Endothelial cell of umbilical vein (primary cell): ENCODE results near the gene EPHA8. TPM values are rescaled to one million over a fixed set of nuclear protein-coding genes. Genes with fewer than 3 reads are reported as not detected.

ENCODE experiments used
- BruUV-seq: library from RNA; stranded (reverse); fragments of 400-500 nt; replicated peaks from 2 replicates; lab custom pipeline; 2021; lab: Mats Ljungman, UMichigan
- CTCF ChIA-PET: fragments of 300-600, 350-600 bp; sonication (Branson Sonifier 250); formaldehyde crosslinking; loops from one replicate; lab custom pipeline; 2021; ENCODE audit warnings: antibody characterized with exemption, inconsistent platforms; lab: Charles Lee
- POLR2A ChIA-PET: fragments of 300-600, 350-600 bp; sonication (Branson Sonifier 250); formaldehyde crosslinking; loops from one replicate; lab custom pipeline; 2021; ENCODE audit warnings: antibody characterized with exemption, inconsistent platforms; lab: Charles Lee
- DNase-seq: peaks from one replicate; pipeline ENCODE4 v3.0.0-alpha.2; 2011; ENCODE audit warnings: low read depth, low spot score
- FAIRE-seq: peaks from 2 replicates; lab custom pipeline; 2011; peaks lifted over from hg19 to GRCh38; lab: Jason Lieb, UNC
- H2AFZ ChIP-seq: 2 replicates; pipeline ENCODE4 v1.6.0; 2012; ENCODE audit warnings: low read depth, low read length, control low read depth, inconsistent platforms
- H3K27ac ChIP-seq: 2 replicates; pipeline ENCODE4 v1.5.1; 2011; ENCODE audit warnings: low read depth, mild to moderate bottlenecking, control low read depth, low read length, moderate library complexity; ENCODE audit not compliant: insufficient read depth
- H3K27me3 ChIP-seq, 2 experiments: 2 replicates each; pipeline versions ENCODE4 v1.6.0 to v1.6.1; 2011; ENCODE audit warnings: low read length in 2 of 2, mixed read lengths in 1 of 2; ENCODE audit not compliant: control insufficient read depth in 2 of 2, insufficient read depth in 2 of 2
- H3K36me3 ChIP-seq, 2 experiments: 2 replicates in 1 of 2; 3 replicates in 1 of 2; pipeline ENCODE4 v1.5.1; 2011; ENCODE audit warnings: low read length in 2 of 2, mild to moderate bottlenecking in 1 of 2, moderate library complexity in 1 of 2; ENCODE audit not compliant: control insufficient read depth in 2 of 2, insufficient read depth in 2 of 2; ENCODE audit errors: extremely low read depth in 1 of 2
- H3K4me1 ChIP-seq: 3 replicates; pipeline ENCODE4 v1.5.1; 2011; ENCODE audit warnings: mild to moderate bottlenecking, low read length; ENCODE audit not compliant: control insufficient read depth, insufficient read depth; ENCODE audit errors: extremely low read depth
- H3K4me2 ChIP-seq: 2 replicates; pipeline ENCODE4 v1.6.1; 2011; ENCODE audit warnings: low read length, control low read depth, mixed read lengths; ENCODE audit not compliant: insufficient read depth
- H3K4me3 ChIP-seq, 3 experiments: fragments of 200-600 bp in 1 of 3; sonication (generic), shearing (Covaris generic) in 1 of 3; replicated peaks in 1 of 3; 2 replicates each; pipeline ENCODE4 v1.5.1; 2011 to 2016; ENCODE audit warnings: control low read depth in 3 of 3, low read length in 3 of 3, mild to moderate bottlenecking in 2 of 3, inconsistent platforms in 1 of 3, low read depth in 1 of 3, moderate library complexity in 1 of 3; ENCODE audit not compliant: insufficient read depth in 1 of 3
- H3K79me2 ChIP-seq: 2 replicates; pipeline ENCODE4 v1.6.0; 2012; ENCODE audit warnings: low read length, inconsistent platforms; ENCODE audit not compliant: control insufficient read depth, insufficient read depth
- H3K9ac ChIP-seq: replicated peaks from 2 replicates; pipeline ENCODE3; 2011; ENCODE audit warnings: low read length, control low read depth; ENCODE audit not compliant: insufficient read depth; ENCODE audit errors: extremely low read depth
- H3K9me1 ChIP-seq: replicated peaks from 3 replicates; pipeline ENCODE4 v1.6.0; 2011; ENCODE audit warnings: mild to moderate bottlenecking, low read length; ENCODE audit not compliant: control insufficient read depth, insufficient read depth; ENCODE audit errors: extremely low read depth
- H3K9me3 ChIP-seq: replicated peaks from 2 replicates; pipeline ENCODE4 v1.5.1; 2012; ENCODE audit warnings: low read length, inconsistent platforms; ENCODE audit not compliant: control insufficient read depth, insufficient read depth
- H4K20me1 ChIP-seq: replicated peaks from 2 replicates; pipeline ENCODE3; 2011; ENCODE audit warnings: mild to moderate bottlenecking, low read length; ENCODE audit not compliant: control insufficient read depth, insufficient read depth; ENCODE audit errors: extremely low read depth
- CTCF ChIP-seq, 2 donors: IDR thresholded peaks; 1 replicate in 1 of 2; 2 replicates in 1 of 2; pipeline ENCODE4 v1.5.1; 2011; ENCODE audit warnings: low read length in 2 of 2, mild to moderate bottlenecking in 2 of 2, moderate library complexity in 2 of 2, control low read depth in 1 of 2, inconsistent platforms in 1 of 2, low read depth in 1 of 2; ENCODE audit not compliant: insufficient read depth in 1 of 2; ENCODE audit errors: extremely low read depth in 1 of 2
- EZH2 ChIP-seq: IDR thresholded peaks from 2 replicates; pipeline ENCODE4 v1.6.1; 2012; ENCODE audit warnings: borderline replicate concordance, low read depth, mild to moderate bottlenecking, moderate library complexity, low read length, inconsistent platforms; ENCODE audit not compliant: severe bottlenecking
- FOS ChIP-seq: IDR thresholded peaks from 2 replicates; pipeline ENCODE4 v1.6.1; 2011; ENCODE audit warnings: mild to moderate bottlenecking, low read length, moderate library complexity, borderline replicate concordance; ENCODE audit not compliant: insufficient read depth
- JUN ChIP-seq: IDR thresholded peaks from 2 replicates; pipeline ENCODE4 v1.6.1; 2011; ENCODE audit warnings: borderline replicate concordance, low read depth; ENCODE audit not compliant: insufficient read length, insufficient read depth
- MAX ChIP-seq: IDR thresholded peaks from 2 replicates; pipeline ENCODE4 v1.6.1; 2011; ENCODE audit not compliant: insufficient read depth, insufficient read length
- POLR2A ChIP-seq: IDR thresholded peaks from 2 replicates; pipeline ENCODE4 v1.6.1; 2012; ENCODE audit warnings: low read depth, mild to moderate bottlenecking, control low read depth, low read length
- dilution Hi-C: fragments of 300-500 bp; cut with MboI; formaldehyde crosslinking; loops from one replicate; pipeline ENCODE4 v1.15.0; 2019; ENCODE audit warnings: low sequenced_read_pairs; ENCODE audit not compliant: extremely low pct_ligation_motif_present
- intact Hi-C: fragments of 100-400 bp; cut with micrococcal nuclease; formaldehyde crosslinking; loops from one replicate; pipeline ENCODE4 v1.10.0; 2022
- polyA plus RNA-seq, 4 experiments: library from polyadenylated mRNA; depleted of rRNA in 3 of 4; stranded (reverse) in 3 of 4; unstranded in 1 of 4; fragments of >200 nt; gene quantifications; 2 replicates each; pipeline versions ENCODE4 v1.2.1 to v1.2.3, GENCODE V29; 2011 to 2012; ENCODE audit warnings: missing spikeins in 1 of 4
- total RNA-seq: library from RNA; stranded (reverse); gene quantifications from 2 replicates; pipeline ENCODE4 v1.2.3, GENCODE V29; 2021

EPHA8 gene
- total and polyA plus RNA-seq, 2 donors (not counting 3 experiments of a cell fraction or from before 2014, with no cell fraction given), result not detected

GRCh38 chr1:22587247-22587646, 24.0 kb downstream of the EPHA8 start:
- no peak for DNase-seq
- Histone ChIP-seq H3K27me3 (no peaks in the 10 kb centered on the region), H3K9me3 (no peaks in the 10 kb centered on the region), H3K36me3 (no peaks in the 10 kb centered on the region), H4K20me1 (no peaks in the 10 kb centered on the region), H2AFZ (no peak overlapping the region), H3K4me1 (no peaks in the 10 kb centered on the region), H3K4me3 (no peak overlapping the region), H3K9ac (no peak overlapping the region), H3K9me1 (no peaks in the 10 kb centered on the region), H3K79me2 (no peaks in the 10 kb centered on the region), H3K4me2 (no peak overlapping the region), H3K27ac (no peak overlapping the region)
- intact Hi-C loops (no loop called here), dilution Hi-C loops (no loop called here)
- CTCF ChIA-PET, result no interaction called here
- TF ChIP-seq POLR2A (no peak), MAX (peak; percentile 37), FOS (no peak)
- POLR2A ChIA-PET, result no interaction called here
- no TSS peak for BruUV-seq
- FAIRE-seq, result no peak

DNA sequence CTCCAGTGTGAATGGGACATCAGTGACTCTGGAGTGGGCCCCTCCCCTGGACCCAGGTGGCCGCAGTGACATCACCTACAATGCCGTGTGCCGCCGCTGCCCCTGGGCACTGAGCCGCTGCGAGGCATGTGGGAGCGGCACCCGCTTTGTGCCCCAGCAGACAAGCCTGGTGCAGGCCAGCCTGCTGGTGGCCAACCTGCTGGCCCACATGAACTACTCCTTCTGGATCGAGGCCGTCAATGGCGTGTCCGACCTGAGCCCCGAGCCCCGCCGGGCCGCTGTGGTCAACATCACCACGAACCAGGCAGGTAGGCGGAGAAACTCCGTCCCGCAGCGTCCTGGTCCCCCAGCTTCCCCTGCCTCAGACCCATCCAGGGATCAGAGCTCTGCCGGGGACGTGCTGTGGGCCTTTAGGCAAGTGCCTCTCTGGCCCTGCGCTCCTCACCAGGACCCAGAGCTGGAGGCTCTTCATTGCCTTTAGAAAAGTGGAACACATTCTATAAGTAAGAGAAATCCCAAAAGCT, 25.7 kb downstream of the EPHA8 start:
- no peaks in the 10 kb centered on the region for H4K20me1 ChIP-seq
- DNase-seq (no peak), FAIRE-seq (no peak)
- intact Hi-C loops, result no loop called here
- H3K9me3 ChIP-seq, result no peaks in the 10 kb centered on the region
- no peaks in the 10 kb centered on the region for H3K79me2 ChIP-seq
- POLR2A ChIA-PET, result no interaction called here
- no peaks in the 10 kb centered on the region for H3K9me1 ChIP-seq
- no peak overlapping the region for H3K4me3 ChIP-seq
- H3K27ac ChIP-seq, result no peak overlapping the region
- CTCF ChIA-PET, result no interaction called here
- no TSS peak for BruUV-seq
- H2AFZ ChIP-seq, result no peak overlapping the region
- no peaks in the 10 kb centered on the region for H3K36me3 ChIP-seq
- no peak for TF ChIP-seq CTCF (IDR thresholded peaks at IDR 0.05; ENCODE audit: extremely low read depth in 1 of 2, insufficient read depth in 1 of 2, low read depth in 1 of 2, low read length in 2 of 2)
- no peak for TF ChIP-seq POLR2A
- no peak for TF ChIP-seq JUN
- no peak for TF ChIP-seq EZH2
- dilution Hi-C loops, result no loop called here
- no peak overlapping the region for H3K4me2 ChIP-seq
- H3K4me1 ChIP-seq, result no peaks in the 10 kb centered on the region
- peaks cover 2 to 8% of the 10 kb centered on the region in 2 experiments for H3K27me3 ChIP-seq
- no peak overlapping the region for H3K9ac ChIP-seq
